HepG2 (cell line): ENCODE measurements around the gene VMO1. TPM values are rescaled to one million over a fixed set of nuclear protein-coding genes. Genes with fewer than 3 reads are reported as not detected.

Source experiments
- ATAC-seq: fragments of 200-7000 bp; cut with Tn5 transposase; 3 replicates; pipeline ENCODE4 v1.9.1; 2020; ENCODE audit warnings: mild to moderate bottlenecking, moderate library complexity
- BruUV-seq: library from RNA; stranded (reverse); fragments of 400-500 nt; replicated peaks from 2 replicates; lab custom pipeline; 2021; lab: Mats Ljungman, UMichigan
- CTCF ChIA-PET: fragments of 300-600 bp; formaldehyde crosslinking; extraction: SDS; loops from one replicate; lab custom pipeline; 2021; ENCODE audit warnings: low total read pairs, inconsistent platforms, low intra/inter-chr PET ratio; lab: Yijun Ruan, JAX
- POLR2A ChIA-PET: fragments of 350-600 bp; sonication (Branson Sonifier 250); formaldehyde crosslinking; loops from one replicate; lab custom pipeline; 2020; ENCODE audit warnings: antibody characterized with exemption, inconsistent platforms; lab: Yijun Ruan, JAX
- DNase-seq: peaks from one replicate; pipeline ENCODE4 v3.0.0-alpha.2; 2015; ENCODE audit warnings: low spot score
- FAIRE-seq: peaks from 3 replicates; lab custom pipeline; 2011; peaks lifted over from hg19 to GRCh38; lab: Jason Lieb, UNC
- H2AFZ ChIP-seq: one replicate; pipeline ENCODE4 v1.6.1; 2011; ENCODE audit warnings: low read length, inconsistent platforms
- H3K27ac ChIP-seq: fragments of 300-600 bp; 3 replicates; pipeline ENCODE4 v1.8.0; 2011; ENCODE audit warnings: mixed run types, mild to moderate bottlenecking, mixed read lengths, low read length, inconsistent platforms; ENCODE audit not compliant: insufficient read depth; ENCODE audit errors: extremely low read length
- H3K27me3 ChIP-seq, 2 experiments: fragments of 200-600 bp in 1 of 2; 2 replicates in 1 of 2; 3 replicates in 1 of 2; pipeline versions ENCODE4 v1.6.0 to v1.8.0; 2011; ENCODE audit warnings: low read length in 2 of 2, mild to moderate bottlenecking in 2 of 2, moderate library complexity in 2 of 2, inconsistent platforms in 1 of 2; ENCODE audit not compliant: insufficient read depth in 2 of 2, control insufficient read depth in 1 of 2
- H3K36me3 ChIP-seq, 2 experiments: fragments of 200-600 bp in 1 of 2; replicated peaks in 1 of 2; 2 replicates in 1 of 2; 3 replicates in 1 of 2; pipeline versions ENCODE4 v1.5.1 to v1.8.0; 2011; ENCODE audit warnings: low read length in 2 of 2, inconsistent platforms in 1 of 2; ENCODE audit not compliant: insufficient read depth in 2 of 2, control insufficient read depth in 1 of 2
- H3K4me1 ChIP-seq: 2 replicates; pipeline ENCODE4 v1.5.1; 2012; ENCODE audit warnings: low read length, inconsistent platforms; ENCODE audit not compliant: insufficient read depth
- H3K4me2 ChIP-seq: 2 replicates; pipeline ENCODE4 v1.6.0; 2011; ENCODE audit warnings: low read depth, low read length, inconsistent platforms
- H3K4me3 ChIP-seq, 3 experiments: fragments of 200-600 bp in 1 of 3; sonication (generic), shearing (Covaris generic) in 1 of 3; replicated peaks in 1 of 3; 2 replicates each; pipeline ENCODE4 v1.5.1; 2011 to 2016; ENCODE audit warnings: low read length in 3 of 3, inconsistent platforms in 2 of 3, low read depth in 2 of 3, mild to moderate bottlenecking in 2 of 3, control low read depth in 1 of 3, mixed read lengths in 1 of 3; ENCODE audit not compliant: insufficient read depth in 1 of 3
- H3K79me2 ChIP-seq: one replicate; pipeline ENCODE4 v1.6.1; 2011; ENCODE audit warnings: low read length, inconsistent platforms; ENCODE audit not compliant: insufficient read depth
- H3K9ac ChIP-seq: 2 replicates; pipeline ENCODE4 v1.6.0; 2011; ENCODE audit warnings: mild to moderate bottlenecking, low read depth, low read length, inconsistent platforms; ENCODE audit not compliant: insufficient read depth
- H3K9me3 ChIP-seq: 2 replicates; pipeline ENCODE4 v1.5.1; 2012; ENCODE audit warnings: mild to moderate bottlenecking, low read length
- H4K20me1 ChIP-seq: 2 replicates; pipeline ENCODE4 v1.6.0; 2011; ENCODE audit warnings: inconsistent platforms, mild to moderate bottlenecking, low read length, moderate library complexity; ENCODE audit not compliant: insufficient read depth
- IKZF4 ChIP-seq: sonication (generic); formaldehyde crosslinking; IDR thresholded peaks from 2 replicates; pipeline ENCODE4 v1.5.1; 2020; ENCODE audit warnings: borderline replicate concordance, mild to moderate bottlenecking, low read depth, missing genetic modification reagents; ENCODE audit errors: not compliant biosample characterization
- LBX2 ChIP-seq: sonication (generic); formaldehyde crosslinking; IDR thresholded peaks from 2 replicates; pipeline ENCODE4 v1.5.0; 2020; ENCODE audit warnings: missing genetic modification reagents, mild to moderate bottlenecking, borderline replicate concordance
- ZBTB33 ChIP-seq: sonication (generic); formaldehyde crosslinking; IDR thresholded peaks from 2 replicates; pipeline ENCODE4 v1.4.0; 2020; ENCODE audit warnings: missing genetic modification reagents
- ZNF121 ChIP-seq: sonication (generic); formaldehyde crosslinking; IDR thresholded peaks from 2 replicates; pipeline ENCODE4 v1.5.0; 2020; ENCODE audit warnings: mild to moderate bottlenecking, missing genetic modification reagents
- ZNF407 ChIP-seq: sonication (generic); formaldehyde crosslinking; IDR thresholded peaks from one replicate; pipeline ENCODE4 v1.5.1; 2020; ENCODE audit warnings: mild to moderate bottlenecking, missing genetic modification reagents; ENCODE audit errors: not compliant biosample characterization
- ZNF451 ChIP-seq: sonication (generic); formaldehyde crosslinking; IDR thresholded peaks from 2 replicates; pipeline ENCODE4 v1.5.0; 2020; ENCODE audit warnings: mild to moderate bottlenecking, missing genetic modification reagents
- ZNF761 ChIP-seq: sonication (generic); formaldehyde crosslinking; conservative IDR thresholded peaks from 2 replicates; pipeline ENCODE4 v1.4.0; 2020; ENCODE audit warnings: mild to moderate bottlenecking, missing genetic modification reagents
- WGBS: methylation state at CpG from one replicate; pipeline ENCODE4 v1.1.6; 2017; ENCODE audit warnings: low lambda C conversion rate; 5-methylcytosine and 5-hydroxymethylcytosine counted together
- in situ Hi-C: cut with HindIII; loops from 2 replicates; pipeline ENCODE4 v1.10.0; 2017; ENCODE audit warnings: low pct_unique_long_range_greater_than_20kb; ENCODE audit not compliant: extremely low pct_ligation_motif_present
- intact Hi-C: fragments of 100-400 bp; cut with micrococcal nuclease; formaldehyde crosslinking; loops from one replicate; pipeline ENCODE4 v1.10.0; 2022; ENCODE audit not compliant: unreplicated experiment
- polyA plus RNA-seq, 8 experiments: library from polyadenylated mRNA; depleted of rRNA in 3 of 8; stranded (reverse) in 7 of 8; unstranded in 1 of 8; fragments of >200 nt; fragmentation: Illumina TruSeq in 4 of 8; extraction: Trizol in 4 of 8; gene quantifications; 2 replicates each; pipeline versions ENCODE4 v1.2.1 to v1.2.3, GENCODE V29; 2011 to 2016; ENCODE audit warnings: low read depth in 4 of 8, missing spikeins in 1 of 8, mixed read lengths in 1 of 8; ENCODE audit not compliant: insufficient read depth in 1 of 8
- total RNA-seq, 5 experiments: library from RNA; depleted of rRNA; stranded (reverse); fragments of >200 nt; fragmentation: Illumina TruSeq; extraction: Trizol; gene quantifications; 2 replicates each; pipeline ENCODE4 v1.2.3, GENCODE V29; 2016; ENCODE audit warnings: low read depth in 1 of 5
- TF ChIP-seq, protein P1 (sequence below): sonication (generic); formaldehyde crosslinking; IDR thresholded peaks from 2 replicates; pipeline ENCODE4 v1.5.1; 2020; ENCODE audit warnings: mild to moderate bottlenecking, missing genetic modification reagents, moderate library complexity

The VMO1 gene
- total and polyA plus RNA-seq, 2 of the 13 experiments (the other 11 are each of a cell fraction or from before 2014, with no cell fraction given): not detected

- ATAC-seq (peak; percentile 7; the same call in 2 of the 3 replicates), FAIRE-seq (no peak), DNase-seq (no peak)
- intact Hi-C loops: no loop called here
- Histone ChIP-seq H3K4me1 (peaks cover 74% of the 10 kb centered on the region), H3K4me3 (peak overlapping the region; percentile 75 to 88 (median 78)), H3K4me2 (peak overlapping the region; percentile 82), H4K20me1 (no peaks in the 10 kb centered on the region), H3K79me2 (no peaks in the 10 kb centered on the region), H3K27ac (no peak overlapping the region), H3K9ac (peak overlapping the region; percentile 80), H3K27me3 (peaks cover 2 to 24% of the 10 kb centered on the region in 2 experiments; a peak in 3 of 5 replicates), H2AFZ (no peak overlapping the region), H3K36me3 (no peaks in the 10 kb centered on the region; a peak in 2 of 5 replicates), H3K9me3 (no peaks in the 10 kb centered on the region)
- ChIA-PET CTCF (no interaction called here), POLR2A (interaction anchor here (1.0 to 3.6 kb wide), 8 partner anchors 17 to 95 kb away, joined by 3 to 15 read pairs (median 5); partner anchors contain the start of genes GLTPD2, MINK1 and TM4SF5)
- BruUV-seq: no TSS peak
- WGBS: 67% methylated on average over 32 of the region's 41 CpGs
- in situ Hi-C loops: loop anchor here (10.0 kb wide), 1 partner anchor 46 kb away; the partner anchor contains the start of genes GLTPD2 and VMO1
- TF ChIP-seq ZBTB33 (peak; percentile 81), ZNF761 (0 out of 2 replicates have a peak, but pooled peaks have one; percentile 16), LBX2 (CRISPR knock-in tag) (0 out of 2 replicates have a peak, but pooled peaks have one; percentile 34), ZNF451 (CRISPR knock-in tag) (peak; percentile 6; the same call in 1 of the 2 replicates), ZNF407 (CRISPR knock-in tag) (no peak), ZNF121 (0 out of 2 replicates have a peak, but pooled peaks have one; percentile 9), IKZF4 (CRISPR knock-in tag) (no peak)
- TF ChIP-seq, protein P1, sequence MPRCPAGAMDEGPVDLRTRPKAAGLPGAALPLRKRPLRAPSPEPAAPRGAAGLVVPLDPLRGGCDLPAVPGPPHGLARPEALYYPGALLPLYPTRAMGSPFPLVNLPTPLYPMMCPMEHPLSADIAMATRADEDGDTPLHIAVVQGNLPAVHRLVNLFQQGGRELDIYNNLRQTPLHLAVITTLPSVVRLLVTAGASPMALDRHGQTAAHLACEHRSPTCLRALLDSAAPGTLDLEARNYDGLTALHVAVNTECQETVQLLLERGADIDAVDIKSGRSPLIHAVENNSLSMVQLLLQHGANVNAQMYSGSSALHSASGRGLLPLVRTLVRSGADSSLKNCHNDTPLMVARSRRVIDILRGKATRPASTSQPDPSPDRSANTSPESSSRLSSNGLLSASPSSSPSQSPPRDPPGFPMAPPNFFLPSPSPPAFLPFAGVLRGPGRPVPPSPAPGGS (CRISPR knock-in tag): no peak
Observed at GRCh38 chr17:4738136-4739121, 47.7 kb downstream of the VMO1 start.
